Measurements from ENCODE around the gene IL16.

DNA sequence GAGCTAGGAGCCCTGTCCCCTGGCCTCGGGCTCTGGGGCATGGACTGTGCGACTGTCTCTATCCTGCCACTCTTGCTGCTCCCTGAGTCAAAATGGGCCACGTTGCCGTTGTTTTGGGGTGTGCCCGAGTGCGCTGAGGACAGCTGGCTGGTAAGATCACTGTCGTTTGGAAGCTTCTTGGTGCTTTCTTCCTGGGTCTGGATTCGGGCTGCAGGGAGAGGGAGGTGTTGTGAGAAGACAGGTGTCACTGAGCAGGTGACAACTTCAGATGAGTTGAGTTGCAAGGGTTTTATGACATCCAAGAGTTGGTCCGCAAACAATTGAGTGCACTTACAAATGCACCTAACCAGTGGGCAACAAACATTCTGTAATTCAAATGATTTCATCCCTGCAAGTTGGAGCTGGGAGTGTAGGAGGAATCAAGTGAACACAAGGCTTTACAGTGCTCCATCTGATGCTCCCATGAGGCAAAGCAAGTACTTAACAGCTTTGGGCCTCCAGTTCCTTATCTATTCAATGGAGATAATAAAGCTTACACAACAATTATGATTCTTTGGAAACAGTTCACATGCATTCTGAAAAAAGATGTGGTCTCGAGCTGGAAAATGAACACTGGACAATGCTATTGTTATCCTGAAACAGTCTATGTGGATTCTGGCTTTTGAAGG, 138.2 kb downstream of the IL16 start:
- TF ChIP-seq, protein P1, sequence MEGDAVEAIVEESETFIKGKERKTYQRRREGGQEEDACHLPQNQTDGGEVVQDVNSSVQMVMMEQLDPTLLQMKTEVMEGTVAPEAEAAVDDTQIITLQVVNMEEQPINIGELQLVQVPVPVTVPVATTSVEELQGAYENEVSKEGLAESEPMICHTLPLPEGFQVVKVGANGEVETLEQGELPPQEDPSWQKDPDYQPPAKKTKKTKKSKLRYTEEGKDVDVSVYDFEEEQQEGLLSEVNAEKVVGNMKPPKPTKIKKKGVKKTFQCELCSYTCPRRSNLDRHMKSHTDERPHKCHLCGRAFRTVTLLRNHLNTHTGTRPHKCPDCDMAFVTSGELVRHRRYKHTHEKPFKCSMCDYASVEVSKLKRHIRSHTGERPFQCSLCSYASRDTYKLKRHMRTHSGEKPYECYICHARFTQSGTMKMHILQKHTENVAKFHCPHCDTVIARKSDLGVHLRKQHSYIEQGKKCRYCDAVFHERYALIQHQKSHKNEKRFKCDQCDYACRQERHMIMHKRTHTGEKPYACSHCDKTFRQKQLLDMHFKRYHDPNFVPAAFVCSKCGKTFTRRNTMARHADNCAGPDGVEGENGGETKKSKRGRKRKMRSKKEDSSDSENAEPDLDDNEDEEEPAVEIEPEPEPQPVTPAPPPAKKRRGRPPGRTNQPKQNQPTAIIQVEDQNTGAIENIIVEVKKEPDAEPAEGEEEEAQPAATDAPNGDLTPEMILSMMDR (IDR thresholded peaks at IDR 0.05), result no peak
- TF ChIP-seq EP300 (IDR thresholded peaks at IDR 0.05), result no peak
